IPS DF 19.7 (cell line): ENCODE results near the gene RAD1.

Source experiments
- DNase-seq: peaks from one replicate; pipeline ENCODE4 v3.0.0-alpha.2; 2013; ENCODE audit warnings: low read depth, low spot score

The RAD1 gene

DNA sequence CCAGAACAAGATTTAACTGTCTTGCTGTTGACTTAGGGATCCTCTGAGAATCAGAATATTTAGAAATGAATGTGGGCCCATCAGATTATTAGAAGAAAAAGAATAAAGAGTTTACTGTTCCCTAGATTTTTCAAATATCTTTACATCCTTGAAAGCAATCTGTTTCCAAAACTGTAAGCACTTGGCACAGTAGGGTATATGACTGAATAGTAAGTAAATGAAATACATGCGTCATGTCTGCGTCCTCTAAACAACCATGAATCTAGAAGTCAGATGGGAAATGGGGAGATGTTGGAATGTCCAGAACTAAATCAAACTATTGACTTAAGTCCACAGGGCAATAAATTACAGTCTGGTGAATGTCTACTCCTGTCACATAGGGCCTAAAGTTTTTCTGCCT lies 50.2 kb downstream of the RAD1 start:
- no peak for DNase-seq

DNA sequence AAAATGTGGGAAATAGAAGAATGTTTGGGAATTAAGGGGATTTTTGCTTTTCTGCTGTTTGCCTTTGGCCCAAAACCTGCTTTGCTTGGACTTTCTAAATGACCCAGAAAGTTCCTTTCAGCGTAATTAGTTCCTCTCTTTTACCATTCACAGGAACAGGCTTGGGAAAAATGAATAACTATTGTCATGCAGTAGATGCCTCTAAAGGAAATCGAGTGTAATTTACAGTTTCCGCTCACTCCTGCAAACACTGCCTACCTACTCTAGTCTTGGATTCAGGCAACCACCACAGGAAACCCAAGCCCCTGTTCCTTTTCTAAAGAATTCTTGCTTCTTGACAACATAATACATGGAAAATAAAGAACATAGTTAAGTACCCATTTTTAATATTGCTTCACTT lies 51.4 kb downstream of the RAD1 start:
- peak; percentile 79 for DNase-seq

DNA sequence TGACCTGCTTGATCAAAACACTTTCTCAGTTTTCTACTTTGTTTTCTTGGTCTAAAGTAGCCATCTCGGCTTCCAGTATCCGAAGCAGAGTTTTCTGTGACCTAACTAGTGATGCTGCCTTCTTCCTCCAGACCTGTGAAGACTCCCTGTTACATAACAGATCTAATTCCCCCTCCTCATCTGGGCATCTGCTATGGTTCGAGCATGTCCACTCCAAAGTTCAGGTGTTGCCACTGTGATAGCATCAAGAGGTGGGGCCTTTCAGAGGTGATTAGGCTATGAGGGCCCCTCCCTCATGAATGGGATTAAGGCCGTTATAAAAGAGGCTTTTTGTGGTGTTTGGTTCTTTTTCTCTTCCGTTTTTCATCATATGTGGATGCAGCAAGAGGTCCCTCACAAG lies 56.1 kb downstream of the RAD1 start:
- DNase-seq = no peak

DNA sequence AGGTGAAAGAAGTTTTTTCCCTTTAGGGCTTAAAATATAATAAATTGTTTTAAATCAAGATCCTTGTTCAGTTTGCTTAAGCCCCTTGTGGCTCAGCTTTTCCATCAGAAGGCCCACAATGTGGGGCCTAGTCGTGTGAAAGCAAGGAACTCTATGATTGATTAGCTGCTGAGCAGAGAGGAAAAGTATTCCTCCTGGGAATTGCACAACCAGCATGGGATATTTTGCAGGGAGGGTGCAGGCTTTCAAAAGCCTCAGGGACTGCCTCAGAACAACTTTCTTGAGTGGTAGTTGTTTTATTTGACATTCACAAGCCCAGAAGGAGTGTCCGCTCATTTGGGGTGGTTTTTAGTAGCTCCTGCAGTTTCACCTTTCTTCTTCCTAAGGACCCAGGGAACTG lies 56.5 kb downstream of the RAD1 start:
- DNase-seq = no peak

DNA sequence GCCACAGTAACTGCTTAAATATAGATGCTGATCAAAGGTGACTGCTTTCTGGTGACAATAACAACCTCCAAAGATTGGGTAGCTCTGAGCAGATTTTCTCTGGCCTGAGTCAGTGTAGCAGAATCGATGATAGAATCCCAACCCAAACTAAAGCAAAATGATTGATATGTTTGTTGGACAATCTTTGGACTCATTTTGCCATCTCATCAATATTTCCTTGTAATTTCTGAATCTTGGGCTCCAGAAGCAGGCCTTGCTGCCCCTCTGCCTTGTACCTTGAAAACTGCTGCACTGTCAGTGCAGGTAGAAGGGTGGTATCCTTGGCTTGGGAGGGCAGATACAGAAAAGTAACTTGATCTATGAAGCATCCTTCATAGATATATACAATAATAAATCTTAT lies 57.4 kb downstream of the RAD1 start:
- no peak for DNase-seq

DNA sequence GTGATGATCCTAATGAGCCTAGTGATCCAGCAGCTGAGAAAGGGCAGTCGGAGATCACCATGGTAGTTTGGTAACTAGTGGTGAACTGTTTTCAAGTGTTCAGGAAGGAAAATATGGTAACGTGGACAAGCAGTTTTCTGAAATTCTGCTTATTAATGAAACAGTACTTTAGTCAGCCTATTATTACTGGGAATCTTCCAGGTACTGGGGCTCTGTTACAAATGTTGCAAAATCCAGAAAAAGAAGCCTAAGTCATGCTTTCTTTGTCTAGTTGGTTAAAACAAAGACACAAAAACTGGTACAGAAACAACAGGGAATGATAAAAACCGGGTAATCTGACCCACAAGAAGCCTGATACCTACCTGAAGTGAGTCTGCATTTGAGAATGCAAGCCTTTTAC lies 58.1 kb downstream of the RAD1 start:
- no peak for DNase-seq
